Thyroid gland (tissue), 4 donors: Measurements from ENCODE around the gene KIT. TPM values are rescaled to one million over a fixed set of nuclear protein-coding genes. Genes with fewer than 3 reads are reported as not detected.
A peak's percentile ranks its signal among the peaks of the same experiment; 100 is the strongest.
"Not testable (repeated sequence)": the region's sequence is repeated elsewhere in the genome, so short reads cannot be mapped to it uniquely, and the experiment has no call there.

ENCODE experiments used
- DNase-seq, 2 donors: peaks; one replicate each; pipeline ENCODE4 v3.0.0-alpha.2; 2019
- H3K27ac ChIP-seq, 3 donors: fragments of 200-600 bp; sonication (generic); 1 replicate in 2 of 3; 2 replicates in 1 of 3; pipeline ENCODE4 v1.5.1; 2016 to 2019; ENCODE audit warnings: mild to moderate bottlenecking in 1 of 3, moderate library complexity in 1 of 3
- H3K27me3 ChIP-seq: fragments of 200-600 bp; sonication (generic); one replicate; pipeline ENCODE4 v1.5.1; 2019
- H3K36me3 ChIP-seq, 2 donors: fragments of 200-600 bp; sonication (generic); one replicate each; pipeline ENCODE4 v1.5.1; 2016 to 2019
- H3K4me1 ChIP-seq, 2 donors: fragments of 200-600 bp; sonication (generic); one replicate each; pipeline ENCODE4 v1.5.1; 2017 to 2019
- H3K4me3 ChIP-seq, 3 donors: fragments of 200-600 bp; sonication (generic); replicated peaks in 1 of 3; 1 replicate in 2 of 3; 2 replicates in 1 of 3; pipeline ENCODE4 v1.5.1; 2016; ENCODE audit warnings: mild to moderate bottlenecking in 1 of 3
- H3K9me3 ChIP-seq: fragments of 200-600 bp; sonication (generic); one replicate; pipeline ENCODE4 v1.5.1; 2017
- CTCF ChIP-seq, 6 experiments: fragments of 200-600 bp in 3 of 6; fragments of 450-650 bp in 3 of 6; sonication (generic) in 3 of 6; IDR thresholded peaks; one replicate each; pipeline ENCODE4 v1.5.1; 2016 to 2019; ENCODE audit warnings: antibody characterized with exemption in 6 of 6, mild to moderate bottlenecking in 2 of 6, inconsistent platforms in 1 of 6, moderate library complexity in 1 of 6
- POLR2A ChIP-seq, 2 donors: fragments of 450-650 bp; IDR thresholded peaks; one replicate each; pipeline ENCODE4 v1.6.1; 2017; ENCODE audit warnings: antibody characterized with exemption in 2 of 2, mild to moderate bottlenecking in 2 of 2, moderate library complexity in 1 of 2
- WGBS, 2 donors: methylation state at CpG; one replicate each; pipeline ENCODE4 v1.1.5; 2017; 5-methylcytosine and 5-hydroxymethylcytosine counted together
- intact Hi-C: fragments of 100-400 bp; cut with DNase I; formaldehyde crosslinking; loops from one replicate; pipeline ENCODE4 v1.15.1; 2023
- total RNA-seq, 4 donors: library from RNA; depleted of rRNA; stranded (reverse); fragments of >200 nt; gene quantifications; one replicate each; pipeline ENCODE4 v1.2.3, GENCODE V29; 2016

The KIT gene
- total RNA-seq, 4 donors from 2014 or later, result 44.1 to 67.4 (median 60.9) TPM

DNA sequence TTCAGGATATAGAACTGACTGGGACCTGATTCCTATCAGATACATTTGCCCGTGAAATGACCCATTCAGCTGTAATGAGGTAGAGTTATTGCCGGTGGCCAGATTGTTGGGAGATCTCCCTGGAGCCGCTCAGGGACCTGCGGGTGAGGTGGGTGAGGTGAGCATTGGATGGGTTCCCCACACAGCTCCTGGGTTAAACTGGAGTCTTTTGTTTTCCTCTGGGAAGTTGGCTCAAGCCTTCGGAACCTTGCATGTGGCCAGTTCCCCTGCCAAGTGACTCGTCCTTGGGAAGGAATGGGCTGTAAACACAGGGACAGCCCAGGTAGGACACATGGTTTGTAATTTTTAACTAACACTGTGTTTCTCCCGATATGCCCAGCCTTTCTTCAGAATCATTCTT is 31.6 kb upstream of the KIT start:
- Histone ChIP-seq H3K4me3 (no peak overlapping the region), H3K4me1 (peaks cover 6 to 7% of the 10 kb centered on the region in 2 donors), H3K27me3 (no peaks in the 10 kb centered on the region), H3K27ac (no peak overlapping the region), H3K36me3 (no peaks in the 10 kb centered on the region), H3K9me3 (no peaks in the 10 kb centered on the region)
- intact Hi-C loops, result no loop called here
- peak; percentile 6 to 34 for DNase-seq
- WGBS, 2 donors, result 37 to 41% methylated on average over 7 of the region's 7 CpGs
- TF ChIP-seq CTCF (IDR thresholded peaks at IDR 0.05) (no peak), POLR2A (IDR thresholded peaks at IDR 0.05) (no peak)

DNA sequence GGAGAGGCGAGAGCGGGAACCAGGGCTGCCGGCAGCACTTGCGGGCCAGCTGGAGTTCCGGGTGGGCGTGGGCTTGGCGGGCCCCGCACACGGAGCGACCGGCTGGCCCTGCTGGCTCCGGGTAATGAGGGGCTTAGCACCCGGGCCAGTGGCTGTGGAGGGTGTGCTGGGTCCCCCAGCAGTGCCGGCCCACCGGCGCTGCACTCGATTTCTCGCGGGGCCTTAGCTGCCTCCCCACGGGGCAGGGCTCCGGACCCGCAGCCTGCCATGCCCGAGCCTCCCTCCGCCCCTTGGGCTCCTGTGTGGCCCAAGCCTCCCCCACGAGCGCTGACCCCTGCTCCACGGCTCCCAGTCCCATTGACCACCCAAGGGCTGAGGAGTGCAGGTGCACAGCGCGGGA is 25.2 kb upstream of the KIT start:
- Histone ChIP-seq H3K27ac (no peak overlapping the region), H3K36me3 (no peaks in the 10 kb centered on the region), H3K27me3 (no peaks in the 10 kb centered on the region), H3K4me3 (no peak overlapping the region), H3K4me1 (no peaks in the 10 kb centered on the region), H3K9me3 (no peaks in the 10 kb centered on the region)
- no peak for TF ChIP-seq CTCF (IDR thresholded peaks at IDR 0.05)
- TF ChIP-seq POLR2A (IDR thresholded peaks at IDR 0.05), result no peak
- intact Hi-C loops, result no loop called here
- no peak for DNase-seq
- 91 to 97% methylated on average over 11 to 20 of the region's 29 CpGs for WGBS, 2 donors

GRCh38 chr4:54633102-54633740 is 24.5 kb upstream of the KIT start:
- H3K4me1 ChIP-seq, H3K36me3 ChIP-seq, intact Hi-C loops, H3K9me3 ChIP-seq, DNase-seq, H3K27me3 ChIP-seq, H3K27ac ChIP-seq, H3K4me3 ChIP-seq: not testable (repeated sequence)
- 88 to 89% methylated on average over 18 of the region's 18 CpGs for WGBS, 2 donors

DNA sequence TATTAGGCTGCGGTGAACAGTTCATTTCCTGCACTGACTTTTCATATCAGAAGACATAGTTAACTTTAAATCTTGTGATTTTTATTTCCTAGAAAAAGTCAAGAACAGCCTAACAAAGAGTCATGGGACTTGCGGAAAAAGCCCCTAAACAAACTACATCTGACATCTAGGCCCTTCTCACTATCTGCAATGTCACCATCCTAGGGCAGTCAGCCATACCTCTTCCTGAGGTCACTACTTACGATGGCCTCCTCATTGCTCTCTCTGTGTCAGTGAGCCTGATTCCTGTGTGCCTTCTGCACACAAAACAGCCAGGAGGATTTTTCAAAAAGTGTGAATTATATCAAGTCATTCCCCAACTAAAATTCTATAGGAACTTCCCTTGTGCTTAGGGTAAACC is 22.4 kb upstream of the KIT start:
- Histone ChIP-seq H3K4me3 (no peak overlapping the region), H3K4me1 (no peaks in the 10 kb centered on the region), H3K36me3 (no peaks in the 10 kb centered on the region), H3K27ac (no peak overlapping the region), H3K27me3 (no peaks in the 10 kb centered on the region), H3K9me3 (no peaks in the 10 kb centered on the region)
- no peak for TF ChIP-seq CTCF (IDR thresholded peaks at IDR 0.05)
- TF ChIP-seq POLR2A (IDR thresholded peaks at IDR 0.05), result no peak
- WGBS, 2 donors, result 85 to 97% methylated on average over 3 of the region's 3 CpGs
- DNase-seq, result no peak
- intact Hi-C loops, result no loop called here

- 76 to 92% methylated on average over 4 of the region's 4 CpGs for WGBS, 2 donors
- DNase-seq, result no peak
Observed at GRCh38 chr4:54637325-54637724, 20.4 kb upstream of the KIT start.

DNA sequence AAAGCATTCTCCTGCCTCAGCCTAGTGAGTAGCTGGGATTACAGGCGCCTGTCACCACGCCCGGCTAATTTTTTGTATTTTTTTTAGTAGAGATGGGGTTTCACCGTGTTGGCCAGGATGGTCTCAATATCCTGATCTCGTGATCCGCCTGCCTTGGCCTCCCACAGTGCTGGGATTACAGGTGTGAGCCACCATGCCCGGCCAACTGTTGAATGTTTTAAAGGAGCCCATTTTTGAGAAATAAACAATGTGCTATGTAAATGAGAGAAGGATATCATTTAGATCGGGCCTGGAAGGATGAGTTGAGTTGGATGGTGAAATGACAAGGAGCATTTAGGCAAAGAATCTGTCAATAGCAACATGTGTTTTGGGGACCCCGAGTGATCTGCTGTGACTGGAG is 16.7 kb upstream of the KIT start:
- H3K4me3 ChIP-seq, H3K27ac ChIP-seq, intact Hi-C loops, DNase-seq, H3K4me1 ChIP-seq, H3K36me3 ChIP-seq, H3K27me3 ChIP-seq, H3K9me3 ChIP-seq: not testable (repeated sequence)
- WGBS, 2 donors, result 94 to 96% methylated on average over 9 of the region's 9 CpGs

More at GRCh38 chr4:54637325-54637724, 20.4 kb upstream of the KIT start:
- no peaks in the 10 kb centered on the region for H3K27me3 ChIP-seq
- intact Hi-C loops, result no loop called here
- no peak overlapping the region for H3K27ac ChIP-seq
- TF ChIP-seq POLR2A (IDR thresholded peaks at IDR 0.05) (no peak), CTCF (IDR thresholded peaks at IDR 0.05) (no peak)
- H3K36me3 ChIP-seq, result no peaks in the 10 kb centered on the region
- no peak overlapping the region for H3K4me3 ChIP-seq
- no peaks in the 10 kb centered on the region for H3K4me1 ChIP-seq
- H3K9me3 ChIP-seq, result no peaks in the 10 kb centered on the region
